ENCODE measurements around the gene STAM. TPM values are rescaled to one million over a fixed set of nuclear protein-coding genes. Genes with fewer than 3 reads are reported as not detected.

Gene STAM
- polyA plus RNA-seq, 1 of the 3 experiments (the other 2 are of a cell fraction) = 19.1 TPM

DNA sequence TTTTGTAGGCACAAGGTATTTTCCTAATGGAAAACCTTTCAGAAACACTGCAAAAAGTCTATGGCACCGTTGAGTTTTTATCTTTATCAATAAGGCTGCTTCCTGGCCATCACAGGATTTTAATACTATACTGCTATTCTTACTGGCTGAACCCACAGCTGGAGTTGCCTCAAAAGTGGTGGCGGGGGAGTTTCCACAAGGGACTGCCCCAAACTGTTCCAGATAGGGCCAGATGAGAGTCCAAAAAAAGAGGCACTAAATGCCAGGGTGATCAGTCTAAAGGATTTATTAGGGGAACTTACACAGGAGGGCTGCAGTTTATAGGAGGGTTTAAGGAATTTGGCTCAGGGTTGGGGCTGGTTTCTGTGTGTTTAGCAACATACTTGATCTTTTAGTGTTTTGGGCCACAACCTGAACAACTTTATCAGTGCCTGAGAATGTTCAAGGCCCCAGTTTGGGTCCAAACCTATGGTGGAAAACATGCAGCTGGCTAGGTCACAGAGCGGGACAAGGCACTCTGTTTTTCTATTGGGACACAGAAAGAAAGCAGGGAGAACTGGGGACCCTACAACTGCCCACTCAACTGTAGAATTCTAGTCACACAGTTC, 41.4 kb downstream of the STAM start:
- WGBS (ENCODE audit: low lambda C conversion rate) = 87% methylated on average over 3 of the region's 3 CpGs
- Histone ChIP-seq H3K36me3 (replicated peaks in 1 of 2; ENCODE audit: control insufficient read depth in 1 of 2, insufficient read depth in 2 of 2, low read length in 1 of 2) (peaks cover 9 to 25% of the 10 kb centered on the region in 2 experiments), H3K9ac (no peak overlapping the region), H3K27me3 (ENCODE audit: insufficient read depth) (no peaks in the 10 kb centered on the region), H3K9me2 (no peaks in the 10 kb centered on the region), H4K20me1 (ENCODE audit: insufficient read depth) (no peaks in the 10 kb centered on the region), H3K27ac (ENCODE audit: low read depth in 2 of 2, low read length in 1 of 2) (no peak overlapping the region), H3K9me3 (no peaks in the 10 kb centered on the region), H3K79me2 (ENCODE audit: insufficient read depth) (peaks cover 81% of the 10 kb centered on the region), H3K4me2 (no peak overlapping the region), H3F3A (replicated peaks; ENCODE audit: insufficient read depth) (no peaks in the 10 kb centered on the region), H3K4me3 (ENCODE audit: low read depth in 2 of 2, low read length in 1 of 2) (no peak overlapping the region), H3K4me1 (ENCODE audit: control insufficient read depth in 1 of 2, insufficient read depth in 2 of 2, low read depth in 1 of 2, low read length in 1 of 2) (no peaks in the 10 kb centered on the region; a peak in 1 of 4 replicates), H2AFZ (ENCODE audit: low read depth) (no peak overlapping the region)
- no peak for DNase-seq
- POLR2A ChIA-PET = no interaction called here
- CTCF ChIA-PET = no interaction called here
- TF ChIP-seq TAF1 (IDR thresholded peaks at IDR 0.05; ENCODE audit: borderline replicate concordance, low read depth, low read length) (no peak), EP300 (IDR thresholded peaks at IDR 0.05; ENCODE audit: borderline replicate concordance in 1 of 2, low read depth in 1 of 2, low read length in 1 of 2) (no peak), NRF1 (IDR thresholded peaks at IDR 0.05; ENCODE audit: low read depth, low read length) (no peak), NFIC (IDR thresholded peaks at IDR 0.05; ENCODE audit: borderline replicate concordance) (no peak), FOXJ3 (CRISPR knock-in tag; IDR thresholded peaks at IDR 0.05) (no peak), EZH2phosphoT487 (IDR thresholded peaks at IDR 0.05; ENCODE audit: borderline replicate concordance, low read depth) (no peak)
- TF ChIP-seq, protein P1, sequence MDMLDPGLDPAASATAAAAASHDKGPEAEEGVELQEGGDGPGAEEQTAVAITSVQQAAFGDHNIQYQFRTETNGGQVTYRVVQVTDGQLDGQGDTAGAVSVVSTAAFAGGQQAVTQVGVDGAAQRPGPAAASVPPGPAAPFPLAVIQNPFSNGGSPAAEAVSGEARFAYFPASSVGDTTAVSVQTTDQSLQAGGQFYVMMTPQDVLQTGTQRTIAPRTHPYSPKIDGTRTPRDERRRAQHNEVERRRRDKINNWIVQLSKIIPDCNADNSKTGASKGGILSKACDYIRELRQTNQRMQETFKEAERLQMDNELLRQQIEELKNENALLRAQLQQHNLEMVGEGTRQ (IDR thresholded peaks at IDR 0.05; ENCODE audit: borderline replicate concordance, low read depth, low read length) = no peak

DNA sequence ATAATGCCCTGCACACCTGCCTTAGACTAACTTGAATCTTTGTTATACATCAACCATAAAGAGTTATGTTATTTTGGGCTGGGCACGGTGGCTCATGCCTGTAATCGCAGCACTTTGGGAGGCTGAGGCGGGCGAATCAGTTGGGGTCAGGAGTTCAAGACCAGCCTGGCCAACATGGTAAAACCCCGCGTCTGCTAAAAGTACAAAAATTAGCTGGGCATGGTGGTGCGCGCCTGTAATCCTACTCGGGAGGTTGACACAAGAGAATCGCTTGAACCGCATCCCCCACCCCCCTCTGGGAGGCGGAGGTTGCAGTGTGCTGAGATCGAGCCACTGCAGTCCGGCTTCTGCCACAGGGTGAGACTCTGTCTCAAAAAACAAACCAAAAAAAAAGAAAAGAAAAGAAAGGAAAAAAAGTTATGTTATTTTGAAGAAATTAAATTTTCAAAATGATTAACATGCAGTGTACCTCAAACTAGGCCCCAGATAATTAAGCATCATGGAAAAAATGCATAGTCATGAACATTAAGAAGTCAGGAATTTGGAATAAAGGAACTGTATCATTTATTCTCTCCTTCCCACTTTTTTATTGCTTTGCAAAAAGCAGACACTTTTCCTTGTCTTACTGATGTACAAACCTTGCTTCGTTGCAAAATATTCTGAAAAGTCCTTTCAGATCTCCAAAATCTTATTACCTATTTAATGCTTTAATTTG, 43.3 kb downstream of the STAM start:
- Histone ChIP-seq H3F3A (replicated peaks; ENCODE audit: insufficient read depth) (no peaks in the 10 kb centered on the region), H3K27me3 (ENCODE audit: insufficient read depth) (no peaks in the 10 kb centered on the region), H3K9me3 (no peaks in the 10 kb centered on the region), H3K27ac (ENCODE audit: low read depth in 2 of 2, low read length in 1 of 2) (no peak overlapping the region), H3K9me2 (no peaks in the 10 kb centered on the region), H4K20me1 (ENCODE audit: insufficient read depth) (no peaks in the 10 kb centered on the region), H3K4me3 (ENCODE audit: low read depth in 2 of 2, low read length in 1 of 2) (no peak overlapping the region), H3K9ac (no peak overlapping the region), H2AFZ (ENCODE audit: low read depth) (no peak overlapping the region), H3K79me2 (ENCODE audit: insufficient read depth) (peaks cover 62% of the 10 kb centered on the region), H3K36me3 (replicated peaks in 1 of 2; ENCODE audit: control insufficient read depth in 1 of 2, insufficient read depth in 2 of 2, low read length in 1 of 2) (peaks cover 15 to 25% of the 10 kb centered on the region in 2 experiments), H3K4me1 (ENCODE audit: control insufficient read depth in 1 of 2, insufficient read depth in 2 of 2, low read depth in 1 of 2, low read length in 1 of 2) (peaks cover 0 to under 1% of the 10 kb centered on the region in 2 experiments; a peak in 1 of 4 replicates), H3K4me2 (no peak overlapping the region)
- POLR2A ChIA-PET = no interaction called here
- CTCF ChIA-PET = no interaction called here
- DNase-seq = no peak
- 98% methylated on average over 15 of the region's 15 CpGs for WGBS (ENCODE audit: low lambda C conversion rate)
- TF ChIP-seq FOSL2 (IDR thresholded peaks at IDR 0.05; ENCODE audit: borderline replicate concordance, low read depth) (no peak), MXI1 (IDR thresholded peaks at IDR 0.05; ENCODE audit: low read depth, low read length) (no peak), RCOR1 (IDR thresholded peaks at IDR 0.05; ENCODE audit: low read length) (no peak), RFX5 (IDR thresholded peaks at IDR 0.05; ENCODE audit: low read length) (no peak), CHD2 (IDR thresholded peaks at IDR 0.05; ENCODE audit: low read length, partially characterized antibody) (no peak), RAD21 (IDR thresholded peaks at IDR 0.05; ENCODE audit: low read length) (no peak), JUND (IDR thresholded peaks at IDR 0.05) (no peak), RXRA (IDR thresholded peaks at IDR 0.05; ENCODE audit: borderline replicate concordance, low read depth) (no peak), NFIC (IDR thresholded peaks at IDR 0.05; ENCODE audit: borderline replicate concordance) (no peak), YY1 (IDR thresholded peaks at IDR 0.05; ENCODE audit: low read depth) (no peak)
- TF ChIP-seq, protein P2, sequence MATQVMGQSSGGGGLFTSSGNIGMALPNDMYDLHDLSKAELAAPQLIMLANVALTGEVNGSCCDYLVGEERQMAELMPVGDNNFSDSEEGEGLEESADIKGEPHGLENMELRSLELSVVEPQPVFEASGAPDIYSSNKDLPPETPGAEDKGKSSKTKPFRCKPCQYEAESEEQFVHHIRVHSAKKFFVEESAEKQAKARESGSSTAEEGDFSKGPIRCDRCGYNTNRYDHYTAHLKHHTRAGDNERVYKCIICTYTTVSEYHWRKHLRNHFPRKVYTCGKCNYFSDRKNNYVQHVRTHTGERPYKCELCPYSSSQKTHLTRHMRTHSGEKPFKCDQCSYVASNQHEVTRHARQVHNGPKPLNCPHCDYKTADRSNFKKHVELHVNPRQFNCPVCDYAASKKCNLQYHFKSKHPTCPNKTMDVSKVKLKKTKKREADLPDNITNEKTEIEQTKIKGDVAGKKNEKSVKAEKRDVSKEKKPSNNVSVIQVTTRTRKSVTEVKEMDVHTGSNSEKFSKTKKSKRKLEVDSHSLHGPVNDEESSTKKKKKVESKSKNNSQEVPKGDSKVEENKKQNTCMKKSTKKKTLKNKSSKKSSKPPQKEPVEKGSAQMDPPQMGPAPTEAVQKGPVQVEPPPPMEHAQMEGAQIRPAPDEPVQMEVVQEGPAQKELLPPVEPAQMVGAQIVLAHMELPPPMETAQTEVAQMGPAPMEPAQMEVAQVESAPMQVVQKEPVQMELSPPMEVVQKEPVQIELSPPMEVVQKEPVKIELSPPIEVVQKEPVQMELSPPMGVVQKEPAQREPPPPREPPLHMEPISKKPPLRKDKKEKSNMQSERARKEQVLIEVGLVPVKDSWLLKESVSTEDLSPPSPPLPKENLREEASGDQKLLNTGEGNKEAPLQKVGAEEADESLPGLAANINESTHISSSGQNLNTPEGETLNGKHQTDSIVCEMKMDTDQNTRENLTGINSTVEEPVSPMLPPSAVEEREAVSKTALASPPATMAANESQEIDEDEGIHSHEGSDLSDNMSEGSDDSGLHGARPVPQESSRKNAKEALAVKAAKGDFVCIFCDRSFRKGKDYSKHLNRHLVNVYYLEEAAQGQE (IDR thresholded peaks at IDR 0.05; ENCODE audit: low read depth, low read length) = no peak
- TF ChIP-seq, protein P3, sequence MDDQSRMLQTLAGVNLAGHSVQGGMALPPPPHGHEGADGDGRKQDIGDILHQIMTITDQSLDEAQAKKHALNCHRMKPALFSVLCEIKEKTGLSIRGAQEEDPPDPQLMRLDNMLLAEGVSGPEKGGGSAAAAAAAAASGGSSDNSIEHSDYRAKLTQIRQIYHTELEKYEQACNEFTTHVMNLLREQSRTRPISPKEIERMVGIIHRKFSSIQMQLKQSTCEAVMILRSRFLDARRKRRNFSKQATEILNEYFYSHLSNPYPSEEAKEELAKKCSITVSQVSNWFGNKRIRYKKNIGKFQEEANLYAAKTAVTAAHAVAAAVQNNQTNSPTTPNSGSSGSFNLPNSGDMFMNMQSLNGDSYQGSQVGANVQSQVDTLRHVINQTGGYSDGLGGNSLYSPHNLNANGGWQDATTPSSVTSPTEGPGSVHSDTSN (IDR thresholded peaks at IDR 0.05) = no peak
- TF ChIP-seq, protein P4, sequence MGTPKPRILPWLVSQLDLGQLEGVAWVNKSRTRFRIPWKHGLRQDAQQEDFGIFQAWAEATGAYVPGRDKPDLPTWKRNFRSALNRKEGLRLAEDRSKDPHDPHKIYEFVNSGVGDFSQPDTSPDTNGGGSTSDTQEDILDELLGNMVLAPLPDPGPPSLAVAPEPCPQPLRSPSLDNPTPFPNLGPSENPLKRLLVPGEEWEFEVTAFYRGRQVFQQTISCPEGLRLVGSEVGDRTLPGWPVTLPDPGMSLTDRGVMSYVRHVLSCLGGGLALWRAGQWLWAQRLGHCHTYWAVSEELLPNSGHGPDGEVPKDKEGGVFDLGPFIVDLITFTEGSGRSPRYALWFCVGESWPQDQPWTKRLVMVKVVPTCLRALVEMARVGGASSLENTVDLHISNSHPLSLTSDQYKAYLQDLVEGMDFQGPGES (IDR thresholded peaks at IDR 0.05; ENCODE audit: low read depth, low read length) = no peak
- TF ChIP-seq, protein P5, sequence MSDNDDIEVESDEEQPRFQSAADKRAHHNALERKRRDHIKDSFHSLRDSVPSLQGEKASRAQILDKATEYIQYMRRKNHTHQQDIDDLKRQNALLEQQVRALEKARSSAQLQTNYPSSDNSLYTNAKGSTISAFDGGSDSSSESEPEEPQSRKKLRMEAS (IDR thresholded peaks at IDR 0.05; ENCODE audit: low read depth) = no peak

All from SK-N-SH (cell line).